Activated naive CD4-positive, alpha-beta T cell treated with anti-CD3 and anti-CD28 coated beads, Interleukin-2, amount 10 ng/mL, durations not matched to agents 7 days and 5 days (primary cell): ENCODE data around the gene FAM135A.
"Not testable (repeated sequence)": the region's sequence is repeated elsewhere in the genome, so short reads cannot be mapped to it uniquely, and the experiment has no call there.

Experiments
- CTCF ChIA-PET: fragments of 350-600 bp; sonication (Branson Sonifier 250); formaldehyde crosslinking; loops from one replicate; lab custom pipeline; 2021; ENCODE audit warnings: antibody characterized with exemption; lab: Charles Lee
- DNase-seq: peaks from one replicate; pipeline ENCODE4 v3.0.0-alpha.2; 2020
- H3K27ac Mint-ChIP-seq: one replicate; pipeline ENCODE4 v1.8.0; 2021; ENCODE audit warnings: mild to moderate bottlenecking, moderate library complexity, mixed read lengths
- H3K27me3 Mint-ChIP-seq: one replicate; pipeline ENCODE4 v1.8.0; 2021; ENCODE audit warnings: mild to moderate bottlenecking, mixed read lengths
- H3K36me3 Mint-ChIP-seq: one replicate; pipeline ENCODE4 v1.8.0; 2021; ENCODE audit warnings: mixed read lengths
- H3K4me1 Mint-ChIP-seq: one replicate; pipeline ENCODE4 v1.8.0; 2021; ENCODE audit warnings: mixed read lengths
- H3K4me3 Mint-ChIP-seq: one replicate; pipeline ENCODE4 v1.8.0; 2021; ENCODE audit warnings: mild to moderate bottlenecking, moderate library complexity, mixed read lengths
- H3K9me3 Mint-ChIP-seq: one replicate; pipeline ENCODE4 v1.8.0; 2021; ENCODE audit warnings: mixed read lengths

FAM135A gene

DNA sequence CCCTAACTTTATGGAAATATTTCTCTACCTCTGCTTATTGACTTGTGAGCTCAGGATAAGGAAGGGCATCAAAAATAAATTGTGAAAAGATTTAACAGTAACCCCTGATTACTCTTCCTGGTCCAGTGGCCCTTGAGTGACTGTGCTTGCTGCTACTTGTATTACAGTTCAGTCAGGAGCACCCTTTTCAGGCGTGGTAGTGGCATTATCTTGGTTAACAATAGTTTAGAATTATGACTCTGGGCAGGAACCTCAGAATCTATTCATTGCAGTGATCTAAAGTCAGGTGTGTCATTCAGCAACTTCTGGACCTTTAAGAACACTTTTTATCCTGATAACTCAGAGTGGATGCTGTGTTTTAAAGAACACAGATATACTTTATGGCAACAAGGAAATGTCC lies 43.4 kb downstream of the FAM135A start:
- Mint-ChIP-seq H3K36me3 (peaks cover 13% of the 10 kb centered on the region), H3K4me3 (no peak overlapping the region), H3K4me1 (no peaks in the 10 kb centered on the region), H3K27ac (no peak overlapping the region), H3K27me3 (no peaks in the 10 kb centered on the region), H3K9me3 (no peaks in the 10 kb centered on the region)
- no peak for DNase-seq
- CTCF ChIA-PET = no interaction called here

DNA sequence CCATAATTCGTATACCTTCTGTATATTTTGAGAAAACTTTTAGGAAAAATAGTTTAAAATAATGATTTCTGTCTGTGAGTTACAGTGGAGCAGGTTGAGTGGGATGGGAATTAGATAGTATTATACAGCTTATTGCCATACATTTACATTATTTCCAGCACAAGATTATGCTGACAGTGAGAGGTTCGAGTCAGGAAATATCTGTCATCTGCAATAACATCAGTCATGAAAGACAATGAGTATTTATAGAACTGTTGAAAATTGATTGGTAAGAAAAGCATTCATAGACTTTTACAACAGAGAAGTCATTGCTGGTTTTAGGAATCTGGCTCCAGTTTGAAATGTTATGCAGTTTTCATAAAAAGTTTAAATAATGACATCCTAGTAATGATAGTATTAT lies 45.9 kb downstream of the FAM135A start:
- no peaks in the 10 kb centered on the region for H3K9me3 Mint-ChIP-seq
- no peak for DNase-seq
- peaks cover 5% of the 10 kb centered on the region for H3K36me3 Mint-ChIP-seq
- no peaks in the 10 kb centered on the region for H3K4me1 Mint-ChIP-seq
- no peak overlapping the region for H3K27ac Mint-ChIP-seq
- CTCF ChIA-PET = interaction anchor here (0.9 kb wide), 1 partner anchor 238 kb away, joined by 4 read pairs; no protein-coding TSS in a partner anchor
- no peaks in the 10 kb centered on the region for H3K27me3 Mint-ChIP-seq
- no peak overlapping the region for H3K4me3 Mint-ChIP-seq

DNA sequence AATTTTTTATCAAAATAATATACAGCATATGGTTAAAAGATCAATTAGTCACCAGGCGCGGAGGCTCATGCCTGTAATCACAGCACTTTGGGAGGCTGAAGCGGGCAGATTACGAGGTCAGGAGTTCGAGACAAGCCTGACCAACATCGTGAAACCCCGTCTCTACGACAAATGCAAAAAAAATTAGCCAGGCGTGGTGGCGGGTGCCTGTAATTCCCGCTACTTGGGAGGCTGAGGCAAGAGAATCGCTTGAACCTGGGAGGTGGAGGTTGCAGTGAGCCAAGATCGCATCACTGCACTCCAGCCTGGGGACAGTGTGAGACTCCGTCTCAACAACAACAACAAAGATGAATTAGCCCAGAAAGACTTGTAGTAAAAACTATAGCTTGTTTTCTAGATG lies 46.4 kb downstream of the FAM135A start:
- not testable (repeated sequence) for H3K9me3 Mint-ChIP-seq, H3K27ac Mint-ChIP-seq, H3K36me3 Mint-ChIP-seq, H3K4me3 Mint-ChIP-seq, H3K4me1 Mint-ChIP-seq, H3K27me3 Mint-ChIP-seq, DNase-seq
- CTCF ChIA-PET = interaction anchor here (0.9 kb wide), 1 partner anchor 238 kb away, joined by 4 read pairs; no protein-coding TSS in a partner anchor

DNA sequence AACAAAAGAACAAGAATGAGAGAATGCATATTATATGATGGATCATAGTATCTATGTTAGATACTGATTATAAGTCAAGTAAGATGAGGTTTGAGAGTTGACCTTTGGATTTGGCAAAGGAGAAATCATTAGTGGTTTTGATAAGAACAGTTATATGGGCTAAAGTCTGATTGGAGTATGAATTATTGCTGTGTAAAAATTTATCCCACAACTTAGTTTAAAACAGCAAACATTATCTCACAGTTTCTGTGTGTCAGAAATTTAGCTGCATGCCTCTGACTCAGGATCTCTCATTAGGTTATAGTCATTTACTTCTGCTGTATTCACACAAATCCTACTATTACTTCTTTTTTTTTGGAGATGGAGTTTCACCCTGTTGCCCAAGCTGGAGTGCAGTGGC lies 56.7 kb downstream of the FAM135A start:
- H3K27me3 Mint-ChIP-seq = no peaks in the 10 kb centered on the region

DNA sequence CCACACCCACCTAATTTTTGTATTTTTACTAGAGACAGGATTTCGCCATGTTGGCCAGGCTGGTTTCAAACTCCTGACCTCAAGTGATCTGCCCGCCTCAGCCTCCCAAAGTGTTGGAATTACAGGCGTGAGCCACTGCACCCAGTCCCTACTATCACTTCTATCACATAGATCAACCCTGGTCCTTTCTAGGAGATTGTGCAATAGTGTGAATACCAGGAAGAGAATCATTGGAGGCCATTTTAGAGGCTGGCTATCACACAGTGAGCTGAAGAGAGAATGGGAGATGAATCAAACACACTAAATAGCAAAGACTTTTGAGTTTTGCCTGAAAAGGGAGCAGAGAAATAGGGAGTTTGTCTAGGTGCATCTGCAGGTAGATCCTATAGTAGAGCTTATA lies 57.2 kb downstream of the FAM135A start:
- H3K27me3 Mint-ChIP-seq, H3K27ac Mint-ChIP-seq, DNase-seq, H3K36me3 Mint-ChIP-seq, H3K4me1 Mint-ChIP-seq, H3K9me3 Mint-ChIP-seq, H3K4me3 Mint-ChIP-seq: not testable (repeated sequence)
- CTCF ChIA-PET = interaction anchor here (1.1 to 1.5 kb wide), 3 partner anchors 8 to 485 kb away, joined by 3 read pairs; no protein-coding TSS in a partner anchor

More for the DNA sequence above, 56.7 kb downstream of the FAM135A start:
- CTCF ChIA-PET = interaction anchor here (1.1 to 1.5 kb wide), 2 partner anchors 8 to 486 kb away, joined by 3 read pairs; no protein-coding TSS in a partner anchor
- Mint-ChIP-seq H3K4me3 (no peak overlapping the region), H3K9me3 (no peaks in the 10 kb centered on the region), H3K27ac (no peak overlapping the region), H3K36me3 (peaks cover 8% of the 10 kb centered on the region), H3K4me1 (no peaks in the 10 kb centered on the region)
- no peak for DNase-seq

DNA sequence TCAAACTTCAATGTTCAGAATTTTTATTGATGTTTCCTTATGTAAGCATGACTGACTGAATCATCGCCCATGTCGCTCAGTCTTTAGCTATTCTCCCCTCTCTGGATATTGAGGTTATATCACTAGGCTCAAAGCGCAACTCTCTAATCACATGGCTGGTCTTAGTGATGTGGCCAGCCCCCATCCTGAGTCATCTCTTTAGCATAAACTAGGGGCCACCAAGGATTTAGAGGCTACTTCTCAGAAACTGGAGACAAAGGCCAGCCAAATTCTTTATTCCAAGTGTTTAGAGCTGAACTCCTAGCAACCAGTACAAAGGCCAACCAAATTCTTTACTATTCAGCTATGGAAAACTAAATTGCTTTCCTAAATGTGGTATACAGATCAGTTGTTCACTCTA lies 61.4 kb downstream of the FAM135A start:
- Mint-ChIP-seq H3K36me3 (peaks cover 19% of the 10 kb centered on the region), H3K27ac (no peak overlapping the region)

DNA sequence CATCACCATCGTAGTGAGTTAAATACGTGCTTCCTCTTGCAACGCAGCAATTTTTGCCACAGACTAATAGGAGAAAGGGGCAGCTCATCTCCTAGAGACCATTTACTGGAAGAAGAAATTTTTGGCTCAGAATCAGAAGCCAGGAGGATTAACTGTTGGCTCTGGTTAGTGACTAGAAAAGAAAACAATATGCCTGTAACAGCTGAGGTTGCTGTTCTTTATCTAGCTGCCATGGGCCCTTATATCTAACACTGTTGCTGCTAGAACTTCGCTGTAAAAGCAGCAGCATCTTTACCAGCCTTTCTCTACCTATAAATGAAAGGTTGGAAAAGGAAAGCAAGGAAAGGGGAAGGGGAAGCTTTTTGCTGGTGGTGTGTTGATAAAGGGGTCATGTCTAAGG lies 65.9 kb downstream of the FAM135A start:
- DNase-seq = no peak
- Mint-ChIP-seq H3K27ac (no peak overlapping the region), H3K27me3 (no peaks in the 10 kb centered on the region), H3K4me3 (no peak overlapping the region), H3K9me3 (peaks cover 5% of the 10 kb centered on the region), H3K36me3 (peaks cover 11% of the 10 kb centered on the region), H3K4me1 (no peaks in the 10 kb centered on the region)
- CTCF ChIA-PET = no interaction called here

More for the DNA sequence above, 61.4 kb downstream of the FAM135A start:
- peaks cover 5% of the 10 kb centered on the region for H3K9me3 Mint-ChIP-seq
- CTCF ChIA-PET = no interaction called here
- H3K4me1 Mint-ChIP-seq = no peaks in the 10 kb centered on the region
- no peak overlapping the region for H3K4me3 Mint-ChIP-seq
- no peak for DNase-seq
- H3K27me3 Mint-ChIP-seq = no peaks in the 10 kb centered on the region

DNA sequence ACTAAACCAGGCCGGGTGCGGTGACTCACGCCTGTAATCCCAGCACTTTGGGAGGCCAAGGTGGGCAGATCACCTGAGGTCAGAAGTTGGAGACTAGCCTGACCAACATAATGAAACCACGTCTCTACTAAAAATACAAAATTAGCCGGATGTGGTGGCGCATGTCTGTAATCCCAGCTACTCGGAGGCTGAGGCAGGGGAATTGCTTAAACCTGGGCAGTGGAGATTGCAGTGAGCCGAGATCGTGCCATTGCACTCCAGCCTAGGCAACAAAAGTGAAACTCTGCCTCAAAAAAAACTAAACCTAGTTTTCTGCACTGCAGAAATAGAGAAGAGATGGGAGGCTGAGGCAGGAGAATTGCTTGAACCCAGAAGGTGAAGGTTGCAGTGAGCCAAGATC lies 73.3 kb downstream of the FAM135A start:
- H3K36me3 Mint-ChIP-seq, DNase-seq, H3K27ac Mint-ChIP-seq, H3K27me3 Mint-ChIP-seq, H3K9me3 Mint-ChIP-seq, H3K4me1 Mint-ChIP-seq, CTCF ChIA-PET, H3K4me3 Mint-ChIP-seq: not testable (repeated sequence)

DNA sequence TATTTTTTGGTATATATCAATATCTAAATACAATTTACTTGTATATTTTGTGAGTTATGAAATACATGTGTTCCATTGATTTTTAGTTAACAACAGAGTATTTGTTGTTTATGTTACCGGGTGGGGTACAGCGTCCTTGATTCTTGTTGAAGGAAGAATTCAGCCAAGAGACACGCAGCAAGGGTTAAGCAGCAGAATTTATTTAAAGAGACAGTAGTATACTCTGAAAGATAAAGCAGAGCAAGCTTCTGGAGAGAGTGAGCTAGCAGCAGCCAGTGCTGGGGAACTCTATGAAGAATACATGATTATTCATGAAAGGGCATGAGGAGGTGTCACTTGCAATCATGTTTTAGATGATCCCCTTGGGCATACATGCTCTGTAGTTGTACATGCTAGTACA lies 76.1 kb downstream of the FAM135A start:
- CTCF ChIA-PET = no interaction called here
- Mint-ChIP-seq H3K4me1 (no peaks in the 10 kb centered on the region), H3K36me3 (no peaks in the 10 kb centered on the region), H3K9me3 (no peaks in the 10 kb centered on the region), H3K27ac (no peak overlapping the region), H3K4me3 (no peak overlapping the region), H3K27me3 (no peaks in the 10 kb centered on the region)
- DNase-seq = no peak

DNA sequence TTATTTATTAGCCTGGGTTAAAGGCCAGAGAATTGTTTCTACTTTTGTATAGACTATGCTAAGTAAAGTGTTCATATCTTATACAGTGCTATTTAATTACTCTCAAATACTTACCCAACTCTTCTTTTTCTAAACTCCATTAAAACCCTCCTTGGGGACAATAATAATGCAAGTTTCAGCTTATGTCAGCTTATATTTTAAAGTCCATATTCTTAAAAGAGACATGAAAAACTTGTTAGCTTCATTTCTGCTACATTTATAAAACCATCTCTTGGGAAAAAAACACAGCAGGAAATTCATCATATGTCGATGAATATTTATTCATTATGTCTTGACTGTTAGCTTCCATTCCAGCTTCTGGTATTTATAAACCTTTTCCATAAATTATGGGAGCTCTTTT lies 81.5 kb downstream of the FAM135A start:
- Mint-ChIP-seq H3K4me1 (no peaks in the 10 kb centered on the region), H3K27ac (no peak overlapping the region), H3K27me3 (no peaks in the 10 kb centered on the region), H3K4me3 (no peak overlapping the region), H3K36me3 (no peaks in the 10 kb centered on the region), H3K9me3 (peaks cover 3% of the 10 kb centered on the region)
- CTCF ChIA-PET = no interaction called here
- DNase-seq = no peak

DNA sequence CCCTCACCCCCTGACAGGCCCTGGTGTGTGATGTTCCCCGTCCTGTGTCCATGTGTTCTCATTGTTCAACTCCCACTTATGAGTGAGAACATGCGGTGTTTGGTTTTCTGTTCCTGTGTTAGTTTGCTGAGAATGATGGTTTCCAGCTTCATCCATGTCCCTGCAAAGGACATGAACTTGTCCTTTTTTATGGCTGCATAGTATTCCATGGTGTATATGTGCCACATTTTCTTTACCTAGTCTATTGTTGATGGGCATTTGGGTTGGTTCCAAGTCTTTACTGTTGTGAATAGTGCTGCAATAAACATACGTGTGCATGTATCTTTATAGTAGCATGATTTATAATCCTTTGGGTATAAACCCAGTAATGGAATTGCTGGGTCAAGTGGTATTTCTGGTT lies 82.5 kb downstream of the FAM135A start:
- DNase-seq, H3K4me1 Mint-ChIP-seq: not testable (repeated sequence)

DNA sequence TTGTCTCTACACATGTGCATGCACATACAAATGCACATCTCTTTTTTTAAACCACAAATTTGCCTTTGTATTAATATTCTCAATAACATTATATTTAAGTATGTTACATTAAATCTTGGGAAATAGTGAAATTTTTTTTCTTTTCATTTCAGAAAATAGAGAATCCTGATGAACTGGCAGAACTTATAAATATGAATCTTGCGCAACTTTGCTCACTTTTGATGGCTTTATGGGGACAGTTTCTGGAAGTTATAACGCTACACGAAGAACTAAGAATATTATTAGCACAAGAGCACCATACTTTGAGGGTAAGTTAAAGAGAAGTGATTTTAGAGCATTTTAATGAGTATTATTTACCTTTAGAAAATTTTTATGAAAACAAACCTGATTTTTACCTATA lies 89.2 kb downstream of the FAM135A start:
- DNase-seq = no peak
- peaks cover 17% of the 10 kb centered on the region for H3K36me3 Mint-ChIP-seq
- H3K27me3 Mint-ChIP-seq = no peaks in the 10 kb centered on the region
- H3K4me3 Mint-ChIP-seq = no peak overlapping the region
- H3K4me1 Mint-ChIP-seq = no peaks in the 10 kb centered on the region
- no peak overlapping the region for H3K27ac Mint-ChIP-seq
- CTCF ChIA-PET = interaction anchor here (0.6 kb wide), 1 partner anchor 32 kb away, joined by 3 read pairs; no protein-coding TSS in a partner anchor
- H3K9me3 Mint-ChIP-seq = peaks cover 11% of the 10 kb centered on the region

More for the DNA sequence above, 82.5 kb downstream of the FAM135A start:
- CTCF ChIA-PET, H3K36me3 Mint-ChIP-seq, H3K27me3 Mint-ChIP-seq, H3K27ac Mint-ChIP-seq, H3K9me3 Mint-ChIP-seq, H3K4me3 Mint-ChIP-seq: not testable (repeated sequence)

DNA sequence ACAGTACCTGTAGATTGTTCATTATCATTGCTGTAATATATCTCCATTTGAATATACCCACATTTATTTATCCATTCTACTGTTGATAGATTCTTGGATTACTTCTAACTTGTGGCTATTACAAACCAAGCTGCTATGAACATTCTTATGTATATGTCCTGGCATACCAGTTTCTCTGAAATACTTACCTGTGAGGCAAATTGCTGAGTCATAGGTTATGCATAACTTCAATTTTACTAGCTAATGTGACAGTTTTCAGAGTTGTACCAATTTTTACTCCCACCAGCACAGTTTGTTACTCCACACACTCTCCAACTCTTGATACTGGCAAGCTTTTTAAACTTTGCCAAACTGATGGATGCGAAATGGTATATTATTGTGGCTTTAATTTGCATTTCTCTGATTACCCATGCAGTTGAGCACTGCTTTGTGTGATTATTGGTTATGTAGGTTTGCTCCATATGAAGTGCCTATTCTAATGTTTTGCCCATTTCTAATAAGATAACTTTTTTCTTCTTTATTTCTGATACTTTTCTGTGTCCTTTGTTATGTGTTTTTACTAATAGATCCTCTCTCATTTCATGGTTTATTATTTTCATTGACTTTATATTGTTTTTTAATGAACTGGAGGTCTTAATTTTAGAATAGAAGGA lies 90.6 kb downstream of the FAM135A start:
- no peak for DNase-seq
- no peak overlapping the region for H3K27ac Mint-ChIP-seq
- H3K9me3 Mint-ChIP-seq = peaks cover 11% of the 10 kb centered on the region
- H3K4me3 Mint-ChIP-seq = no peak overlapping the region
- no peaks in the 10 kb centered on the region for H3K4me1 Mint-ChIP-seq
- H3K36me3 Mint-ChIP-seq = peaks cover 17% of the 10 kb centered on the region
- H3K27me3 Mint-ChIP-seq = no peaks in the 10 kb centered on the region
- CTCF ChIA-PET = no interaction called here

DNA sequence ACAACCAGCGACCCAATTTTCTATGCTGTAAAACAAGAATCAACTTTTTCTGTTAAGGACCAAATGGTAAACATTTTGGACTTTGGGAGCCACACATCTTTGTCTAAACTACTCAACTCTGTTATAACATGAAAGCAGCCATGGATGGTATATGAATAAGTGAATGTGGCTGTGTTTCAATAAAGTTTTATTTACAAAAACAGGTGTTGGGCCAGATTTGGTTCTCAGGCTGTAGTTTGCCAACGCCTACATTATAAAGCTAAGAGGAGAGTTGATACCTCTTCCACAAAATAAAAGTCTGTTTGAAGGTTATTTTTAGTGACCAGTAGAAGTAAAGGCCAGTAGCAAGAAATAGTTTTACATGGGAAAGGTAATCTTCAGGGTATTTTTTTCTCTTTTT lies 93.0 kb downstream of the FAM135A start:
- H3K9me3 Mint-ChIP-seq = peaks cover 11% of the 10 kb centered on the region
- H3K4me3 Mint-ChIP-seq = no peak overlapping the region
- H3K27me3 Mint-ChIP-seq = no peaks in the 10 kb centered on the region
- H3K27ac Mint-ChIP-seq = no peak overlapping the region
- DNase-seq = no peak
- peaks cover 17% of the 10 kb centered on the region for H3K36me3 Mint-ChIP-seq
- H3K4me1 Mint-ChIP-seq = no peaks in the 10 kb centered on the region
- CTCF ChIA-PET = no interaction called here

DNA sequence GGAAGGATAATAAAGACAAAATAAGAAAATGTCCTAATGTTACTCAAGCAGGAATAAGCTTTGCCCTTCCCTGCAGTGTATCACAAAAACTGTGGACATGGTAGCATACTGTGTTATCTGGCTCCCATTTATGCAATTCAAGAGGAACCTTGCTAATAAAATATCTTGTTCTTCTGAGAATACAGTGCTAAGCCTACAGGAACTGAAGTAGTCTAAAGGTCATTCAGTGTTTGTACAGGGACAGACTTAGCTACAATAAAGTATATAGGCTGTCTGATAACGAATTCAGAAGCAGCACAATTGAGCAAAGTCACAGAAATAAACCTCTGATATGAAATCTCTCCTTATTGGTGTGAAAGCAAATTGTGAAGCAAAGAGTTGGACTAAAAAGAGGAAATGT lies 93.9 kb downstream of the FAM135A start:
- H3K9me3 Mint-ChIP-seq = peaks cover 11% of the 10 kb centered on the region

More for the DNA sequence above, 93.9 kb downstream of the FAM135A start:
- Mint-ChIP-seq H3K4me1 (no peaks in the 10 kb centered on the region), H3K27me3 (no peaks in the 10 kb centered on the region), H3K27ac (no peak overlapping the region), H3K36me3 (peaks cover 17% of the 10 kb centered on the region), H3K4me3 (no peak overlapping the region)
- DNase-seq = no peak
- CTCF ChIA-PET = no interaction called here
